ENCODE measurements around the gene SLC48A1. TPM values are rescaled to one million over a fixed set of nuclear protein-coding genes. Genes with fewer than 3 reads are reported as not detected.

The SLC48A1 gene
- total and polyA plus RNA-seq, 10 of the 15 experiments (the other 5 are each of a cell fraction or from before 2014, with no cell fraction given): 1.1 to 4.9 (median 1.9) TPM

DNA sequence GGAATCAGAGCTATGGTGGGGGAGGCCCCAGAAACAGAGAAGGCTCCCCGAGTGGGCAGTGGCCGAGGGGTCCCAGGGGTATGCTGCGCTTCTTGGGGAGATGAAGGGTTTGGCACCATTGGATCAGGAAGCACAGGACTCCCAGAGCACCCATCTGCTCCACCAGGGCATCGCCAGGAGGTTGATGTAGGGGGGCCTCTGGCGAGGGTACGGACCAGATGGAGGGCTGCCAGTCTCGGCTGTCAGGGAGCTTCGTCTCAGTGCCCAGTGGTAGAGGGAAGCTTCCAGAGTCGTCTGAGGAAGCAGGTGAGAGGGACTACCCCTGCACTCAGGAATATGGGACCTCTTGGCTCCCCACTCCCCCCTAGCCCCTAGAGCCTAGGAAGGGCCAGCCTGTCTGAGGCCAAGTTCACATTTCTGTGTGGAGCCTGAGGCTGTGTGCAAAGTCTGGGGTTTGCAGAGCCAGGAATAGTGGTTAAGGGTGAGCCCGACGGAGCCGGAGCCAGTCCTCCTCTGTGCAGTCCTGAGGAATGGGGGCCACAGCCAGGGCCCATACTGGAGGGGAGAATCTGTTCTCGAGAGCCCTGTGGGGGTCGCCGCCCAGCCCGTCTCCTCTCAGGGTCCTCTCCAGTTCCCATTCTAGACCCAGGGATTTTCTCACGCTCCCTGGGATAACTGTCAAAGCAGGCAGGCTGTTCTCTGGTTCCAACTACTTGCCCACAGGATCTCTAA lies 10.2 kb downstream of the SLC48A1 start:
- no peak for DNase-seq (ENCODE audit: low read depth, low spot score)
- RAD21 ChIA-PET (ENCODE audit: unreplicated experiment): interaction anchor here (1.5 kb wide), 1 partner anchor 55 kb away, joined by 3 read pairs; no protein-coding TSS in a partner anchor
- no peak overlapping the region for H2AFZ ChIP-seq (ENCODE audit: control insufficient read depth, low read depth, low read length)
- H3K27ac ChIP-seq (ENCODE audit: control insufficient read depth, insufficient read depth): no peak overlapping the region
- TF ChIP-seq ZSCAN29 (IDR thresholded peaks at IDR 0.05): no peak
- no peak for TF ChIP-seq CBX3 (IDR thresholded peaks at IDR 0.05; ENCODE audit: borderline replicate concordance, low read depth)
- no peak for TF ChIP-seq TARDBP (IDR thresholded peaks at IDR 0.05; ENCODE audit: borderline replicate concordance)
- no peak for TF ChIP-seq USF2 (IDR thresholded peaks at IDR 0.05; ENCODE audit: borderline replicate concordance, low read depth, low read length)
- no peak for TF ChIP-seq FOXK2 (IDR thresholded peaks at IDR 0.05)
- no peak for TF ChIP-seq RBBP5 (conservative IDR thresholded peaks at IDR 0.05)
- POLR2A ChIA-PET: interaction anchor here (0.8 kb wide), 1 partner anchor 49 kb away, joined by 3 read pairs; no protein-coding TSS in a partner anchor
- no TSS peak for BruUV-seq (replicated peaks)
- H3K9me3 ChIP-seq (replicated peaks; ENCODE audit: control insufficient read depth, insufficient read depth, low read length): no peaks in the 10 kb centered on the region
- 82% methylated on average over 17 of the region's 17 CpGs for WGBS (ENCODE audit: insufficient coverage, insufficient replicate concordance, low lambda C conversion rate, missing lambda C conversion rate)
- CTCF ChIA-PET: interaction anchor here (12.1 to 19.3 kb wide), 2 partner anchors 39 to 54 kb away, joined by 167 to 814 read pairs; no protein-coding TSS in a partner anchor
- SMC1A ChIA-PET (ENCODE audit: uncharacterized antibody, unreplicated experiment): interaction anchor here (11.3 kb wide), 1 partner anchor 41 kb away, joined by 139 read pairs; no protein-coding TSS in a partner anchor
- H3K79me2 ChIP-seq (ENCODE audit: control insufficient read depth, insufficient read depth, low read length): no peaks in the 10 kb centered on the region
- no peak for ATAC-seq
- H3K36me3 ChIP-seq (ENCODE audit: control insufficient read depth in 2 of 2, insufficient read depth in 2 of 2, low read length in 1 of 2): peaks cover 0 to 4% of the 10 kb centered on the region in 2 experiments; a peak in 1 of 4 replicates
- in situ Hi-C loops (cut with MboI): no loop called here
- no peaks in the 10 kb centered on the region for H3K4me1 ChIP-seq (ENCODE audit: control insufficient read depth, insufficient read depth, low read length)
- no peak overlapping the region for H3K9ac ChIP-seq (ENCODE audit: control insufficient read depth, insufficient read depth, low read length)
- no peak overlapping the region for H3K4me2 ChIP-seq (ENCODE audit: control insufficient read depth, insufficient read depth)
- no peaks in the 10 kb centered on the region for H3K27me3 ChIP-seq (replicated peaks in 1 of 2; ENCODE audit: control insufficient read depth in 2 of 2, insufficient read depth in 2 of 2, low read length in 1 of 2)
- intact Hi-C loops (cut with micrococcal nuclease; ENCODE audit: unreplicated experiment): no loop called here
- no peak for FAIRE-seq
- no peaks in the 10 kb centered on the region for H4K20me1 ChIP-seq (ENCODE audit: control insufficient read depth, insufficient read depth)
- H3K4me3 ChIP-seq: no peak overlapping the region
